HTERT RPE-1 (cell line): Measurements from ENCODE around the gene ABCG2.

ENCODE experiments used
- in situ Hi-C: fragments of 300-500 bp; cut with MboI; formaldehyde crosslinking; loops from 4 replicates; pipeline ENCODE4 v1.14.3; 2020; ENCODE audit warnings: low sequenced_read_pairs

The ABCG2 gene

GRCh38 chr4:88158489-88159228 is at the start of gene ABCG2:
Gene ABCG2, minus strand, starts transcription at chr4:88158639. Its CDS starts 18,644 bp downstream, at chr4:88139995.
- in situ Hi-C loops, result no loop called here

DNA sequence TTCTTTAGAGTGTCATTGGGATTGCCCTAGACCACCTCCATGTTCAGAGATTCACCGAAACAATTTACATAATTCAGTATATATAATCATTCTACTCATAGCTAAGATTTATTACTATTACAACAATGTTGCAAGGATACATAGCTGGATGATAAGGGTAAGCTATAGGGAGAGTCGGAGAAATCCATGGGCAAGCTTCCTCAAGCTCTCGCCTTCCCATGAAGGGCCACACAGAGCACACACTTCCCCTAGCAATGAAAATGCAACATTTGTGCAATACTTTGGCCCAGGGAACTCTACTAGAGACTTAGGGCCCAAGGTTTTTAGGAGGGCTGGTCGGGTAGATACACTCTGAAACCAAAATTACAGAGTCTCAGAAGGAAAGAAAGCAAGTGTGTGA is 49.7 kb upstream of the ABCG2 start:
- in situ Hi-C loops, result no loop called here

DNA sequence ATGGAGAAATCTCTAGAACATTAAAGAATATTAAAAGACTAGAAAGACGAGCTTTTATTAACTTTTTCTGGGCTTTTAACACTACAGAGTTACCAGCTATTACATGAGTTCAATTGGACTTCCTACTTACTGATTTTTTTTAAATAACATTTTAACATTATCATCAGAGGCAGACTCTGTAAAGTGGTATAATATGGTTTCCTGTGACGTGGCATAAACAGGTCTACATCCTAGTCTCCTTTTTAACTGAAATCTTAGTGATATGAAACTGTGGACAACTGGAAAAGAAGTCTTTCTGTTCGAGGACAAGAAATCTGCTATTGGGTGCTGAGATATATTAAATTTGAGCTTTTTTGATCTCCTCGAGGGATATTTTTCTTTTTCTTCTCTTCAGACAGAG is 48.7 kb upstream of the ABCG2 start:
- in situ Hi-C loops, result no loop called here

DNA sequence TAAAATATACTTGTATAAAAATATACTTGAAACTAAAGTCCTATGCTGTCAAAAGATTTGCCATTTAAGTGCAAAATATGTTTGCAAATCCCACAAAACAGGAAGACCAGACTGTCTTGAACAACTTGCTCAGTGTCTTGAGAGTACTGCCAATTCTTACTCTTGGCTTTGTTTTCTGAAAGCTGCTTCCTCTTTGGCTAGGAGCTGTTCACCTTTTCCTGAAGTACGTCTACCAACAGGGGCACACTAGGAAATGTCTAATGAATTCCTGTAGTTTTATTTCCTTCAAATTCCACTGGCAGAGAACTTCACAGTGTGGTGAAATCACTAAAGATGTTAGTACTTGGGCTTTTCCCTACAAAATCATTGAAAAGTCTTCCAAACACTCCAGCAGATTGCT is 46.4 kb upstream of the ABCG2 start:
- in situ Hi-C loops, result no loop called here

GRCh38 chr4:88202443-88202842 is 44.0 kb upstream of the ABCG2 start:
- in situ Hi-C loops, result no loop called here

- in situ Hi-C loops, result no loop called here
Observed at GRCh38 chr4:88200186-88200585, 41.7 kb upstream of the ABCG2 start.

DNA sequence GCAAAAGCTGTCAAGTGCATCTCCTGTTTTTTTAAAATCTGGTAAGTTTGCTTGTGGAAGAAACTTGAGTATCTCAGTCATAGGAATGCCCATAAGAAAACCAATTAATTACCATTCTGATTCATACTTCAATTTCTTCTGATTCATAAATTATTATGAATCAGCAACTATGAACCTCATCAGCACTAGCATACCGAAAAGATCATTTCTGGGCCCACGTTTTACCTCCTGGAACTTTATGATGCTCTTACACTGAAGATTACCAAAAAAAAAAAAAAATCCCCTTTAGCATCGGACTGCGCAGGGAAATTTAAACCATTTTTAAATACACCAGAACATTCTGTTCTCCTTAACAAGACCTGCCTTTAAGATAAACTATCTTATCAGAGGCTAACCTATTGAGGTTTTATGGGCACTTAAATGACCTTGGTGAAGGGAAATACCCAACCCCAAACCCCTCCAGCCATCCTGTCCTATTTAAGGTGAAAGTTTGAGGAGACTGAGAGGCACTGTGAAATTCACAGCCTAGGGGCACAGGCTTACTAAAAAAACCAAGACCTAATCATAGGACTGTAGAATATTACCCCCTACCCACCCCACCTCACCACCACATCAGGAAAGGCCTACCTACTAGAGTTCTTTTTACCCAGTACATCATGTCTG is 38.2 kb upstream of the ABCG2 start:
- in situ Hi-C loops, result no loop called here

- in situ Hi-C loops, result no loop called here
Observed at GRCh38 chr4:88196013-88196365, 37.5 kb upstream of the ABCG2 start.

DNA sequence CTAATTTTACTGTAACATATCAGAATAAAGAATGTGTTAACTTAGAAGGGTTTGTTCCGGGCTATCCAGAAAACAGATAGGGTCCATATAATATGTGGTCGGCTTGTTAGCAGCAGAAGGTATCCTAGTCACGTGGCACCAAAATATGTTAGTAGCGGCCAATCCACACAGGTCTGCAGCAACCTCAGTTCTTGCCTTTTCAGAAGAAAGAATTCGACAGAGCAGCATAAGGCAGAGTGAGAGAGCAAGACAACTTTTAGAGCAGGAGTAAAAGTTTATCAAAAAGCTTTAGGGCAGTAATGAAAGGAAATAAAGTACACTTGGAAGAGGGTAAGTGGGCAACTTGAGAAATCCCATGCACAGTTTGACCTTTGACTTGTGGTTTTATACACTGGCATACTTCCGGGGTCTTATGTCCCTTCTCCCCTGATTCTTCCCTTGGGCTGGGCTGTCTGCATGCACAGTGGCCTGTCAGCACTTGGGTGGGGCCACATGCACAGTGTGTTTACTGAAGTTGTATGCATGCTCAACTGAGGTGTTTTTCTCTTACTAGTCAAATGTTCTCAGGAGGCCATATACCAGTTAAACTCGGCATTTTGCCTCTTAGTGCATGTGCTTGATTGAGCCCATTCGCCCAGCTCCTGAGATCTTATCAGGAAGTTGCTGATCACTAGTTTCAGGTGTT is 37.0 kb upstream of the ABCG2 start:
- in situ Hi-C loops, result no loop called here

- in situ Hi-C loops, result no loop called here
Observed at GRCh38 chr4:88191404-88191803, 33.0 kb upstream of the ABCG2 start.

- in situ Hi-C loops, result no loop called here
Observed at GRCh38 chr4:88189881-88190585, 31.6 kb upstream of the ABCG2 start.

GRCh38 chr4:88189418-88189738 is 30.9 kb upstream of the ABCG2 start:
- in situ Hi-C loops, result no loop called here

- in situ Hi-C loops, result no loop called here
Observed at GRCh38 chr4:88188738-88189417, 30.4 kb upstream of the ABCG2 start.

DNA sequence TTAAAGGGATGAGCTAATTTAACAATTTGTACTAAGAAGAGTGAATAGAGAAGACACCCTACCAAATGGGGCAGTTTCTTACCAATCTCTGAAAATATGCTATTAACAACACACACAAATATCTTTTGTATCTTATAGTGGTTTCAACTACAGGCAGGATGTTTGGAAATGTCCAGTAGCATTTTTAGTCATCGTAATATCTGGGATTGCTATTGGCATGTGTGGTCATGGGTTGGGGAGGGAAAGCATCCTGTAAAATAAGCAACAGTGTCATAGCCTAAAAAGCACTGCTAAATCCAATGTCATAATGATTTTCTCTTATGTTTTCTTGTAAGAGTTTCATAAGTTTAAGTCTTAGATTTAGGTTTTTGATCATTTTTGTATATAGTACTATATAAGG is 29.3 kb upstream of the ABCG2 start:
- in situ Hi-C loops, result no loop called here

- in situ Hi-C loops, result no loop called here
Observed at GRCh38 chr4:88185906-88186305, 27.5 kb upstream of the ABCG2 start.

GRCh38 chr4:88179261-88179660 is 20.8 kb upstream of the ABCG2 start:
- in situ Hi-C loops, result no loop called here

DNA sequence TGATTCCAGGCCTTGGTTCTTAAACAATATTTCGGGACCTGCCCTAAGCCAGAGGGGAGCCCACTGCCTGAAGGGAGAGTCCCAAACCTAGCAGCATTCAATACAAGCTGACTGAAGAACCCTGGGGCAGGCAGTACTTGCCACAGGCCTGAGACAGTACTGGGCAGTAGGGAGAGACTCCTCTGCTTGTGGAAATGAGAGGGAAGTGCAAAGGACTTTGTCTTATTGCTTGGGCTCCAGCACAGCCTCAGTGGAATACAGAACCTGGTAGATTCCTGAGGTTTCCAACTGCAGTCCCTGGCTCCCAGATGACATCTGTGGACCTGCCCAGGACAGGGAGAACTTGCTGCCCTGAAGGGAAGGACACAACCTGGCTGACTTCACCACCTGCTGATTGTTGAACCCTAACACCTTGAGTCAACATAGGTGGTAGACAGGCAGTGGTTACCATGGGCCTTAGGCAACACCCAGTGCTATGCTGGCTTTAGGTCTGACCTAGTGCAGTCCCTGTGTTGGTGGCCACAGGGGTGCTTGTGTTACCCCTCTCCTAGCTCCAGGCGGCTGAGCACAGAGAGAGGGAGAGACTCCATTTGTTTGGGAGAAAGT is 20.3 kb upstream of the ABCG2 start:
- in situ Hi-C loops, result no loop called here

DNA sequence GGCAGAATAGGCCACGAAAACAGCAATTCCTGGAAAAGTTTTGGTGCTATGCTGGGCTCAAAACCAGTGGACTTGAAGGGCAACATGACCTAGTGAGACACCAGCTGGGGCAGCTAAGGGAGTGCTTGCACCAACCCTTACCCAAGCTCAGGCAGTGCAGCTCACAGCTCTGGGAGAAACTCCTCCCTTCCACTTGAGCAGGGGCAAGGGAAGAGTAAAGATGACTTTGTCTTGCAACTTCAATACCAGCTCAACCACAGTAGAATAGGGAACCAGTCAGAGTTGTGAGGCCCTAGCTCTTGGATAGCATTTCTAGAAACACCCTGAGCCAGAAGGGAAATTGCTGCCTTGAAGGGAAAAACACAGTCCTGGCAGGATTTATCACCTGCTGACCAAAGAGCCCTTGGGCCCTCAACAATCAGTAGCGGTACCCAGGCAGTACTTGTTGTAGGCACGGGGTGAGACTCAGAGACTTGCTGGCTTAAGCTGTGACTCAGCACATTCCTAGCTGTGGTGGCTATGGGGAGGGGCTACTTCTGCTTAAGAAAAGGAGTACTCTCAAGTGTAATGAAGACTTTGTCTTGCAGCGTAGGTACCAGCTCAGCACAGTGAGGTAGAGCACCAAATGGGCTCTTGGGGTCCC is 19.7 kb upstream of the ABCG2 start:
- in situ Hi-C loops, result no loop called here

DNA sequence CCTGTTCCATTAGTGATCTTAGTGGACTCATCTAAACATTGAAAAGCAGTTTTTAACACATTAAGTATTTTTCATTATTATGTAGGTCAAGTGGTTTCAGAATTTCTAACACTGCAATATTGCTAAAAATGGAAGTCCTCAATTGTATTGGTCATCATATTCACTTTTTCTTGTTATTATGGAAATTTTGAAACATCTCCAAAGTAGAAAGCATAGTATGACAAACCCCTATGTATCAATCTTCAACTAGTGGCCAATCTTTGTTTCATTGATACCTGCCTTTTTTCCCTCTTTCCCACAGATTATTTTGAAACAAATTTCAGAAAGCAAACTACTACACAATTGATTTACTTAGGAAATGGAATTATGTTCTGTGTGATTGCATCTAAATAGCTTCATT is 14.5 kb upstream of the ABCG2 start:
- in situ Hi-C loops, result no loop called here

DNA sequence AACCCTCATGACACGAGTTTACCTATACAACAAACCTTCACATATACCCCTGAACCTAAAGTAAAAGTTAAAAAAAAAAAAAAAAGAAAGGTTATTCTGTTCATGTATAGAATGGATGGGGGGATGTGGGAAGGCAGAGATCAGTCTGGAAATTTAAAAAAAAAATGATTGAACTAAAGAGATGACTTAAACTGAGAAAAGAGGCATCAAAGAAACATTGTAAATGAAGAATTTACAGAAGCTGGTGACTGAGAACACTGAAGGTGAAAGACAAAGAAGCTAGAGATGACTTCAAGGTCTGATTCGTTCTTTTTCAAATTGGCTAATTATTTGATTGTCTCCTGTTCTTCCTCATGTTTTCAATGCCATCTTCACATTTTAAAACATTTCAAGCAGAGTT is 12.8 kb upstream of the ABCG2 start:
- in situ Hi-C loops, result no loop called here
